ENCODE results near the gene RABGAP1. TPM values are rescaled to one million over a fixed set of nuclear protein-coding genes. Genes with fewer than 3 reads are reported as not detected.

Gene RABGAP1
- total and polyA plus RNA-seq, 8 donors = 7.6 to 35.2 (median 20.2) TPM

- WGBS, 2 donors = 98% methylated on average over 7 of the region's 7 CpGs
- intact Hi-C loops (cut with DNase I) = no loop called here
- Histone ChIP-seq H3K4me3 (no peak overlapping the region), H3K4me1 (no peaks in the 10 kb centered on the region), H3K9me3 (no peaks in the 10 kb centered on the region), H3K27ac (no peak overlapping the region), H3K27me3 (no peaks in the 10 kb centered on the region), H3K36me3 (peaks cover 0 to 8% (median 0%) of the 10 kb centered on the region in 3 donors)
- no peak for TF ChIP-seq CTCF (IDR thresholded peaks at IDR 0.05)
- ATAC-seq = no peak
- DNase-seq = no peak
- FAIRE-seq = no peak
Observed at GRCh38 chr9:123061216-123061615, 120.4 kb downstream of the RABGAP1 start.

GRCh38 chr9:123062351-123063176 lies 121.7 kb downstream of the RABGAP1 start:
- DNase-seq (no peak), ATAC-seq (no peak), FAIRE-seq (no peak)
- intact Hi-C loops (cut with DNase I) = no loop called here
- TF ChIP-seq CTCF (IDR thresholded peaks at IDR 0.05) = no peak
- WGBS, 2 donors = 89% methylated on average over 7 of the region's 7 CpGs
- Histone ChIP-seq H3K27ac (no peak overlapping the region), H3K4me1 (no peaks in the 10 kb centered on the region), H3K9me3 (no peaks in the 10 kb centered on the region), H3K4me3 (no peak overlapping the region), H3K36me3 (peaks cover 0 to 15% (median 0%) of the 10 kb centered on the region in 3 donors), H3K27me3 (no peaks in the 10 kb centered on the region)

- Histone ChIP-seq H3K36me3 (peaks cover 0 to 17% (median 0%) of the 10 kb centered on the region in 3 donors), H3K4me1 (no peaks in the 10 kb centered on the region), H3K4me3 (no peak overlapping the region), H3K27me3 (no peaks in the 10 kb centered on the region), H3K27ac (no peak overlapping the region), H3K9me3 (no peaks in the 10 kb centered on the region)
- 68% methylated on average over 2 of the region's 2 CpGs for WGBS, 2 donors
- intact Hi-C loops (cut with DNase I) = no loop called here
- no peak for FAIRE-seq
- TF ChIP-seq CTCF (IDR thresholded peaks at IDR 0.05) = no peak
- no peak for DNase-seq
- ATAC-seq = no peak
Observed at GRCh38 chr9:123063177-123063598, 122.4 kb downstream of the RABGAP1 start.

GRCh38 chr9:123063896-123064295 lies 123.1 kb downstream of the RABGAP1 start:
- WGBS, 2 donors = 94% methylated on average over 11 of the region's 11 CpGs
- Histone ChIP-seq H3K36me3 (peaks cover 0 to 17% (median 0%) of the 10 kb centered on the region in 3 donors), H3K27ac (no peak overlapping the region), H3K9me3 (no peaks in the 10 kb centered on the region), H3K4me3 (no peak overlapping the region), H3K4me1 (no peaks in the 10 kb centered on the region), H3K27me3 (no peaks in the 10 kb centered on the region)
- DNase-seq = no peak
- FAIRE-seq = no peak
- no peak for TF ChIP-seq CTCF (IDR thresholded peaks at IDR 0.05)
- intact Hi-C loops (cut with DNase I) = no loop called here
- no peak for ATAC-seq

- FAIRE-seq (no peak), ATAC-seq (no peak), DNase-seq (no peak)
- TF ChIP-seq CTCF (IDR thresholded peaks at IDR 0.05) = no peak
- Histone ChIP-seq H3K36me3 (peaks cover 0 to 17% (median 0%) of the 10 kb centered on the region in 3 donors), H3K4me3 (no peak overlapping the region), H3K4me1 (no peaks in the 10 kb centered on the region), H3K9me3 (no peaks in the 10 kb centered on the region), H3K27ac (no peak overlapping the region), H3K27me3 (no peaks in the 10 kb centered on the region)
- 64 to 83% methylated on average over 2 of the region's 2 CpGs for WGBS, 2 donors
- intact Hi-C loops (cut with DNase I) = no loop called here
Observed at GRCh38 chr9:123064716-123065115, 123.9 kb downstream of the RABGAP1 start.

Data from pancreas (tissue), 10 donors.